Activated CD8-positive, alpha-beta T cell treated with anti-CD3 and anti-CD28 coated beads for 36 hours (primary cell): ENCODE results near the gene TEKTIP1. TPM values are rescaled to one million over a fixed set of nuclear protein-coding genes. Genes with fewer than 3 reads are reported as not detected.
"Not testable (repeated sequence)": the region's sequence is repeated elsewhere in the genome, so short reads cannot be mapped to it uniquely, and the experiment has no call there.

ENCODE experiments used
- ATAC-seq: fragments of 200-7000 bp; cut with Tn5 transposase; one replicate; pipeline ENCODE4 v1.10.0; 2021; ENCODE audit warnings: mild to moderate bottlenecking, moderate library complexity
- CTCF ChIA-PET: fragments of 350-600 bp; sonication (Branson Sonifier 250); formaldehyde crosslinking; loops from one replicate; lab custom pipeline; 2021; ENCODE audit warnings: antibody characterized with exemption; lab: Charles Lee
- POLR2A ChIA-PET: fragments of 350-600 bp; sonication (Branson Sonifier 250); formaldehyde crosslinking; loops from one replicate; lab custom pipeline; 2021; ENCODE audit warnings: antibody characterized with exemption; lab: Charles Lee
- DNase-seq: peaks from one replicate; pipeline ENCODE4 v3.0.0-alpha.2; 2020
- H3K27ac Mint-ChIP-seq: one replicate; pipeline ENCODE4 v1.8.0; 2021; ENCODE audit warnings: mild to moderate bottlenecking, mixed read lengths
- H3K27me3 Mint-ChIP-seq: one replicate; pipeline ENCODE4 v1.8.0; 2021; ENCODE audit warnings: mixed read lengths
- H3K36me3 Mint-ChIP-seq: one replicate; pipeline ENCODE4 v1.8.0; 2021; ENCODE audit warnings: low read depth, mixed read lengths
- H3K4me1 Mint-ChIP-seq: one replicate; pipeline ENCODE4 v1.8.0; 2021; ENCODE audit warnings: low read depth, mixed read lengths
- H3K4me3 Mint-ChIP-seq: one replicate; pipeline ENCODE4 v1.8.0; 2021; ENCODE audit warnings: mild to moderate bottlenecking, moderate library complexity, mixed read lengths
- H3K9me3 Mint-ChIP-seq: one replicate; pipeline ENCODE4 v1.8.0; 2021; ENCODE audit warnings: mixed read lengths
- intact Hi-C: fragments of 100-400 bp; cut with micrococcal nuclease; formaldehyde crosslinking; loops from one replicate; pipeline ENCODE4 v1.10.0; 2022
- total RNA-seq, 2 experiments: library from RNA; stranded (reverse); gene quantifications; one replicate each; pipeline ENCODE4 v1.2.3, GENCODE V29; 2021
- TF ChIP-seq, protein P1 (sequence below): fragments of 200-600 bp; IDR thresholded peaks from one replicate; pipeline ENCODE4 v1.8.0; 2022; ENCODE audit warnings: antibody characterized with exemption, mild to moderate bottlenecking

Gene TEKTIP1
- total RNA-seq, 2 experiments from 2014 or later = 1.6 to 2.4 TPM

GRCh38 chr19:3565139-3565538, 26.2 kb downstream of the TEKTIP1 start:
- CTCF ChIA-PET = interaction anchor here (3.9 kb wide), 1 partner anchor 19 kb away, joined by 13 read pairs; no protein-coding TSS in a partner anchor
- no peaks in the 10 kb centered on the region for H3K36me3 Mint-ChIP-seq
- H3K9me3 Mint-ChIP-seq = no peaks in the 10 kb centered on the region
- H3K4me3 Mint-ChIP-seq = no peak overlapping the region
- ATAC-seq (no peak), DNase-seq (no peak)
- intact Hi-C loops = no loop called here
- TF ChIP-seq, protein P1, sequence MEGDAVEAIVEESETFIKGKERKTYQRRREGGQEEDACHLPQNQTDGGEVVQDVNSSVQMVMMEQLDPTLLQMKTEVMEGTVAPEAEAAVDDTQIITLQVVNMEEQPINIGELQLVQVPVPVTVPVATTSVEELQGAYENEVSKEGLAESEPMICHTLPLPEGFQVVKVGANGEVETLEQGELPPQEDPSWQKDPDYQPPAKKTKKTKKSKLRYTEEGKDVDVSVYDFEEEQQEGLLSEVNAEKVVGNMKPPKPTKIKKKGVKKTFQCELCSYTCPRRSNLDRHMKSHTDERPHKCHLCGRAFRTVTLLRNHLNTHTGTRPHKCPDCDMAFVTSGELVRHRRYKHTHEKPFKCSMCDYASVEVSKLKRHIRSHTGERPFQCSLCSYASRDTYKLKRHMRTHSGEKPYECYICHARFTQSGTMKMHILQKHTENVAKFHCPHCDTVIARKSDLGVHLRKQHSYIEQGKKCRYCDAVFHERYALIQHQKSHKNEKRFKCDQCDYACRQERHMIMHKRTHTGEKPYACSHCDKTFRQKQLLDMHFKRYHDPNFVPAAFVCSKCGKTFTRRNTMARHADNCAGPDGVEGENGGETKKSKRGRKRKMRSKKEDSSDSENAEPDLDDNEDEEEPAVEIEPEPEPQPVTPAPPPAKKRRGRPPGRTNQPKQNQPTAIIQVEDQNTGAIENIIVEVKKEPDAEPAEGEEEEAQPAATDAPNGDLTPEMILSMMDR = no peak
- POLR2A ChIA-PET = interaction anchor here (0.6 kb wide), 2 partner anchors 10 to 1568 kb away, joined by 3 to 4 read pairs; no protein-coding TSS in a partner anchor
- no peak overlapping the region for H3K27ac Mint-ChIP-seq
- no peaks in the 10 kb centered on the region for H3K4me1 Mint-ChIP-seq
- H3K27me3 Mint-ChIP-seq = no peaks in the 10 kb centered on the region

- H3K27me3 Mint-ChIP-seq, H3K9me3 Mint-ChIP-seq, H3K27ac Mint-ChIP-seq, ATAC-seq, POLR2A ChIA-PET, H3K4me3 Mint-ChIP-seq, DNase-seq, H3K36me3 Mint-ChIP-seq, intact Hi-C loops: not testable (repeated sequence)
- H3K4me1 Mint-ChIP-seq = peaks cover 11% of the 10 kb centered on the region
- CTCF ChIA-PET = interaction anchor here (1.5 kb wide), 1 partner anchor 16 kb away, joined by 5 read pairs; the partner anchor contains the start of gene GIPC3
These were observed 31.1 kb downstream of the TEKTIP1 start for GRCh38 chr19:3570042-3570441.

GRCh38 chr19:3570606-3571011, 31.6 kb downstream of the TEKTIP1 start:
- CTCF ChIA-PET = no interaction called here
- Mint-ChIP-seq H3K4me3 (no peak overlapping the region), H3K27ac (no peak overlapping the region), H3K4me1 (peaks cover 11% of the 10 kb centered on the region), H3K9me3 (no peaks in the 10 kb centered on the region), H3K36me3 (peaks cover 12% of the 10 kb centered on the region), H3K27me3 (no peaks in the 10 kb centered on the region)
- ATAC-seq (no peak), DNase-seq (no peak)
- POLR2A ChIA-PET = no interaction called here
- intact Hi-C loops = no loop called here
- TF ChIP-seq, protein P1 = no peak

DNA sequence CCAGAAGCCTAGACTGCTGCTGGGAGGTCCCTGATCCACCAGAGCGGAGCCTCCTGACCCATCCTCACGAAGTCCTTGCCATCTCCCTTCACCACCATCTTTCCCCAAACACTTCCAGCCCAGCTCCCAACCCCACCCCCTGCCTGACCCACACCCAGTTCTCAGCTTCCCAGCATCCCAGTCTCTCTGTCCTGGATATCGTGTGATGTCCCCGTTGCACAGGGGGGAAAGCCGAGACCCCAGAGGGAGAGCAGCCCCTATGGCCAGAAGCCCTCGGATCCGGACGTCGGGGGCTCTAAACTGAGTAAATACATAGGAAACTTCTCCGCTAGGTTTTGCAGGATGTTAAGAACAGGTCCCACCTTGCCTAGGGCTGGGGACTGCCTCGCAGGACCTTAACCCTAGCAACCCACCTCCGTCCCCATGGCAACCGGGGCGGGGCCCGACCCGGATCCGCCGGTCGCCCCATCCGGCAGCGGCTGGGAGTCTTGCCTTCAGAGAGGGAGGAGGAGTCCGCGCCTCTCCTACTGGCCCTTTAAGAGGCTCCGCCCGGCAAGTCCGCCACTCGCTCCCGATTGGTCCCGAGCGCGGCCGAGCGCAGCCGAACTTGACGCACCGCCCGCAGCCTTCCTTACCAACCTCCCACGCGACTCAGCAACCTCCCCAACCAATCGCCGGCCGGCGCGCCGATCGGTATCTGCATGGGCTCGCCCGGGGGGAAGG, 33.3 kb downstream of the TEKTIP1 start:
- intact Hi-C loops = no loop called here
- no peaks in the 10 kb centered on the region for H3K9me3 Mint-ChIP-seq
- H3K36me3 Mint-ChIP-seq = peaks cover 13% of the 10 kb centered on the region
- TF ChIP-seq, protein P1 = no peak
- POLR2A ChIA-PET = interaction anchor here (0.7 to 0.9 kb wide), 3 partner anchors 11 to 16 kb away, joined by 3 to 6 read pairs (median 3); no protein-coding TSS in a partner anchor
- peak; percentile 100 for DNase-seq
- ATAC-seq = peak; percentile 93
- CTCF ChIA-PET = interaction anchor here (0.9 kb wide), 1 partner anchor 12 kb away, joined by 3 read pairs; no protein-coding TSS in a partner anchor
- H3K27me3 Mint-ChIP-seq = no peaks in the 10 kb centered on the region
- peak overlapping the region; percentile 75 for H3K4me3 Mint-ChIP-seq
- H3K4me1 Mint-ChIP-seq = peaks cover 11% of the 10 kb centered on the region
- no peak overlapping the region for H3K27ac Mint-ChIP-seq

DNA sequence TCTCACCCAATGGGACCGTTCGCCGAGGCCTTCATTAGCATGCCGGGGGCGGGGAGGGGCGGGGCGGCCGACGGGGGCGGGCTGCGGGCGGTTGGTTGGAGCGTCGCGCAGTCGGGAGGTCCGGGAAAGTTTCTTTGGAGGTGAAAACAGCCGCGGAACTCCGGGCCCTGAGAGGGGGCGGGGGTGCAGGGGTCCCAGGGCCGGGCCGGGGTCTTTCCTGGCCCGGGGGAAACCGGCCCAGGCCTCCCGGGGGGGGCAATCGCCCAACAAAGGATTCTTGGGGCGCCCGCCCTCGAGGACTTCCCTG, 33.8 kb downstream of the TEKTIP1 start, which contains the start of gene HMG20B:
Gene HMG20B, plus strand, starts transcription at position 90 of the 307 bp plus-strand sequence. CDS start 366 bp downstream, outside the sequence.
- DNase-seq = no peak
- POLR2A ChIA-PET = interaction anchor here (1.5 kb wide), 1 partner anchor 28 kb away, joined by 4 read pairs; no protein-coding TSS in a partner anchor
- H3K36me3 Mint-ChIP-seq = peaks cover 13% of the 10 kb centered on the region
- no peaks in the 10 kb centered on the region for H3K27me3 Mint-ChIP-seq
- no peaks in the 10 kb centered on the region for H3K9me3 Mint-ChIP-seq
- intact Hi-C loops = no loop called here
- no peak within 1 kb of the TSS for H3K27ac Mint-ChIP-seq
- CTCF ChIA-PET = no interaction called here
- ATAC-seq = peak; percentile 0
- peaks cover 11% of the 10 kb centered on the region for H3K4me1 Mint-ChIP-seq
- peak within 1 kb of the TSS; percentile 75 for H3K4me3 Mint-ChIP-seq
- TF ChIP-seq, protein P1 = no peak
